ENCODE measurements around the gene CDC16.
"Not testable (repeated sequence)": the region's sequence is repeated elsewhere in the genome, so short reads cannot be mapped to it uniquely, and the experiment has no call there.

The CDC16 gene

GRCh38 chr13:114229506-114229905 lies 5.2 kb upstream of the CDC16 start:
- no peak for DNase-seq

DNA sequence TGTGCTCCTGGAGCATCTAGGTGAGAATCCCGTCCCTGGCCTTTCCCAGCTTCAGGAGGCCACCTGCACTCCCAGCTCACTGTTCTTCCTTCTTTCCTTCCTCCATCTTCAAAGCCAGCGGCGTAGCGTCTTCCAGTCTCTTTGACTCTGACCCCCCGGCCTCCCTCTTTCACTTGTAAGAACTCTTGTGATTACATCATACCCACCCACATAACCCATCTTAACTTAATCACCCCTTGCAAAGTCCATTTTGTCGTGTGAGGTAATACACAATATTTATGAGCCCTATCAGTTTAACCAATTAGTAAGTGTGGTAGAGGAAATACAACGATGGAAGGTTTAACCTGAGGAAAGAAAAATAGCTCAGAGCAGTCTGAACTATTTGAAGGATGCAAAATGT lies 4.6 kb upstream of the CDC16 start:
- DNase-seq: no peak

GRCh38 chr13:114230575-114230974 lies 4.1 kb upstream of the CDC16 start:
- no peak for DNase-seq

GRCh38 chr13:114231886-114232285 lies 2.8 kb upstream of the CDC16 start:
- no peak for DNase-seq

DNA sequence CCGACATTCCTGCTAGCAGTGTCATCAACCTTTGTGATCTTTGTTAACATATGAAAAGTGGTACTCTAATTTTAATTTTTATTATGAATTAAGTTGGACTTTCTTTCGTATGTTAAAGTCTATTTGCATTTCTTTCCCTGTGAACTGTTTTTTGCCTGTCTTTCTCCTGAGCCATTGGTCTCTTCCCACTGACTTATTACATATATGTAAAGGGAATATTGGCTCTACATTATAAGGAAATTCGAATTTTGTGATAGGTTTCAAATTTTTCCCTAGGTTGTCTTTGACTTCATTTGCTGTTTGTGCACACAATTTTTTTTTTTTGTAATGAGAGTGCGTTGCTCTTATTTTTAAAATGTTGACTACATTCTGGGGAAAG lies 442 bp upstream of the CDC16 start:
- DNase-seq: no peak

DNA sequence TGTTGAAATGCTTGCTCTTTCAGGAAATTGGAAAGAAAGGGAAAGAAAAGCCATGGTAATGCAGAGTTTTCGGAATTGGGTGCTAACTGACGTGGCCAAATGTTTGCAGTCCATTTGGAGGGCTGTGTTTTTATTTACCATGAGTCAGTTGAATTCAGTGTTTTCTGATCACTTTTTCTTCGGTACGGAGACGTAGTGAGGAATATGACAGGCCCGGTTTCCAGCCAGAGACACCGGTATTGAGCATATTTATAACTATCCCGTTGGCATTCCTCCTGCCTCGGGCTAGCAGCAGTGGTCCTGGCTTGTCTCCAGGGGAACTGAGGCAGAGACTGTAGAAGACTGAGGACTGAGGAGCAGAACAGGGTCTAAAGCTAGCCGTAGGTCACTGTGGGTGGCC lies 1.0 kb downstream of the CDC16 start:
- no peak for DNase-seq

- no peak for DNase-seq
These were observed 1.5 kb downstream of the CDC16 start for GRCh38 chr13:114236227-114236626.

- no peak for DNase-seq
These were observed 2.9 kb downstream of the CDC16 start for GRCh38 chr13:114237415-114238112.

DNA sequence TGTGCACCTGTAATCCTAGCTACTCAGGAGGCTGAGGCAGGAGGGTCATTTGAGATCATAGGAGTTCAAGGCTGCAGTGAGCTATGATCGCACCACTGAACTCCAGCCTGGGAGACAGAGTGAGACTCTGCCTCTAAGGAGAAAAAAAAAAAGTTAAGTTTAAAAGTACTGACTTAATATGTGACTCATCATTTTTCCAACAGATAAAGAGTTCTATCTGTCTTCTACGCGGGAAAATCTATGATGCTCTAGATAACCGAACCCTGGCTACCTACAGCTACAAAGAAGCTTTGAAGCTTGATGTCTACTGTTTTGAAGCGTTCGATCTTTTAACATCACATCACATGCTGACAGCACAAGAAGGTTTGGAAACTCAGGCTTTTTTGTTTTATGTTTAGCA lies 7.2 kb downstream of the CDC16 start:
- no peak for DNase-seq

- no peak for DNase-seq
These were observed 9.3 kb downstream of the CDC16 start for GRCh38 chr13:114243971-114244370.

GRCh38 chr13:114244637-114245036 lies 9.9 kb downstream of the CDC16 start:
- DNase-seq: no peak

- DNase-seq: no peak
These were observed 13.3 kb downstream of the CDC16 start for GRCh38 chr13:114248011-114248410.

GRCh38 chr13:114249077-114249476 lies 14.4 kb downstream of the CDC16 start:
- no peak for DNase-seq

- DNase-seq: not testable (repeated sequence)
These were observed 17.1 kb downstream of the CDC16 start for GRCh38 chr13:114251639-114252440.

DNA sequence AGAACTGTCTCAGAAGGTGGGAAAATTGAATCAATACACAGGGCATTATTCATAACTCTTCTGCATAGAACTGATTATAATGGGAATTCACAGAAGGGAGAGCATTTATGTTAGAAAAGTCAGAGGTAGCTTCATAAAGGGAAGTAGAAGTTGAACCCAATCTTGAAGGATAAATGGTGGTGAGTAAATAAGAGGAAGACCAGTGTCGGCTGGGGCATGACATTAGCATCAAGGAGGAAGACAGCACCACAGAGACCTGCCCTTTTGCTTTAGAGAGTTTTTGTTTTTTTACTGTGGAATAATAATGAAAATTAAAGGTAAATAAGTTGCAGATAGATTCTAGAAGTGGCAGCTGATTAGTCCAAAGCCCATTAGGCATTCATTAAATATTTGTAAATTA lies 21.9 kb downstream of the CDC16 start:
- no peak for DNase-seq

- DNase-seq: no peak
These were observed 22.3 kb downstream of the CDC16 start for GRCh38 chr13:114257014-114257413.

DNA sequence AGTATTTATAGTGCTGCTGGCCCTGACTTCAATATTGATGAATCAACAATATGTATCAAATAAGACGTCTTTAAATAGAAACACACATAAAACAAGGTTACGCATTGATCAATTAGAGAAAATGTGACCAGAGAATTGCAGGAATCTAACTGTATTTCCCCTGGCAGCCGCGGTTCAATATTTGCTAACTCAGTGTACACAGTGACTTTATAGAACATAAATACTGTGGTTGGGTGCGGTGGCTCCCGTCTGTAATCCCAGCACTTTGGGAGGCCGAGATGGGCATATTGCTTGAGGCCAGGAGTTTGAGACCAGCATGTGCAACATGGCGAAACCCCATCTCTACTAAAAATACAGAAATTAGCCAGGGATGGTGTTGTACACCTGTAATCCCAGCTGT lies 23.9 kb downstream of the CDC16 start:
- DNase-seq: no peak

DNA sequence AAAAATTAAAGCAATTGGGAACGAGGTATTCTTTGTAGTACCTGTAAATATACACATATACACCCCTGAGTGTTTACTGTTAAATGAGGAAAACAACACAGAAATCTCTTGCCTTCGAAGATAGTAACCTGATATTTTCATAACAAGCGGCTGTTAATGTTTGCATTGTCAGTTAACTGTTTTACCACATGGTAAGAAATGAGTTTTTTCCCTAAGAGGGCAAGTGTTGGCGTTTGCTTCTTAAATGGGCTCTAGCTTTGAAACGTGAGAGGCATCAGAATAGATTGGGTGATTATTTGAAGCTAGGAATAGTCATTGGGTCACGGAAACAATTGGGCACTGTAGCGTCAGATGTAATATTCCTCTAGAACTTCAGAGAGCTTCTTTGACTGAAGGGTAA lies 24.7 kb downstream of the CDC16 start:
- no peak for DNase-seq

- DNase-seq: no peak
These were observed 25.3 kb downstream of the CDC16 start for GRCh38 chr13:114259974-114260373.

DNA sequence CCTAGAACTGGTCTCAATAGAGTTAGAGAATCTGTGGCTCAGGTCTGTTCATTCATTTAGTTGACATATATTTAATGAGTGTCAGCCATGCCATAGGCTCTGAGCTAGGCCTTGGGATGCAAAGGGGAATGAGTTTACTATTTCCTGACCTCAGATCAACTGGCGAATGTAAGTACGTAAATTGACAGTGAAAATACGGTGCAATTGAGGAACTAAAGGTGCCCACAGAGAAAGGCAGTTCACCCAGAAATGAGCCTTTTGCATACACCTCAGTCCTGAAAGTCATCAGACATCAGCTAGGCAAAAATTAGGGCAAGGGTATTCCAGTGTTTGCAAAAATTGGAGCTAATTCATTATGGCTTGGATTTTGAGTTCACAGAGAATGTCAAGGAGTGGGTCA lies 26.1 kb downstream of the CDC16 start:
- no peak for DNase-seq

DNA sequence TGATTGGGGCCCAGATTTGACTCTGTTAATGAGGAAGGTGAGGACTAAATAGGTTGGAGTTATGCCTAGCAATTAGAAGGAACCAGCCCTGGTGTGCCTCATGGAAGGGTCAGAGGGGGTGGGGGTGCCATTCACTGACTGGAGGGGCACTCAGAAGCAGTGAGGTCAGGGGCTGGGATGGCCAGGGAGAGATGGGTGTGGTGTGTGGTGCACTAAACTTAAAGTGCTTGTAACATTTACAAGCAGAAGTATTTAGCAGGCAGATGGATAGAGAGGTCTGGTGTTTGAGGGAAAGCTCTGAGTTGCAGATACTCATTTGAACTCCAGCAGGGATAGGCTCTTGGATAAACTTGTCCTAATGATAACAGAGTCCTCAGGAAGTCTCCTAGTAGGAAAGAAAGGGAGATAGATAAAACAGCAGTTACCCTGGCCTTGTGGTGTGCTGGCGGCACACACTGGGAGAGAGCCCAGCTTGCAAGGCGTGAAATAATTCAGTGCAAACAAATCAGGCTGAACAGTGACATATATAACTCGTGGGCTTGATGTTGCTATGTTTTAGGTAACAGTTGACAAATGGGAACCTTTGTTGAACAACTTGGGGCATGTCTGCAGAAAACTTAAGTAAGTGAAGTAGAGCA lies 26.8 kb downstream of the CDC16 start:
- DNase-seq: no peak

DNA sequence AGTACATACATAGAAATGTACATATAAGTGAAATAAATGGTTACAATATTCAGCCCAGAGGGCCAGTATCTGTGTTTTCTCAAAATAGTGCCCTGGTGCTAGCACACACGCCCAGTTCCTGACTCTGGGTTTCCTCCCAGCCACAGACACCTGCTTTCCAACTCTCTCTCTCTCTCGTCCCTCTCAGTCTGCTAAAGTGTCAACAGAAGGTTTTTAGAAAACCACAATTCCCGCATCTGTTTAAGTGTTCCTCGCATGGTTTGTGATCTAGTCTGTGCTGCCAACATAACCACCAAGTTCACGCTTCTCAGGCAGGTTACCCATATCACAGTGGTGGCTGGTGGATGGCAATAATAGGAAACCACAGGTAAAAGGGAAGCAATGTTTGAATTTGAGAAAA lies 28.9 kb downstream of the CDC16 start:
- DNase-seq: no peak

DNA sequence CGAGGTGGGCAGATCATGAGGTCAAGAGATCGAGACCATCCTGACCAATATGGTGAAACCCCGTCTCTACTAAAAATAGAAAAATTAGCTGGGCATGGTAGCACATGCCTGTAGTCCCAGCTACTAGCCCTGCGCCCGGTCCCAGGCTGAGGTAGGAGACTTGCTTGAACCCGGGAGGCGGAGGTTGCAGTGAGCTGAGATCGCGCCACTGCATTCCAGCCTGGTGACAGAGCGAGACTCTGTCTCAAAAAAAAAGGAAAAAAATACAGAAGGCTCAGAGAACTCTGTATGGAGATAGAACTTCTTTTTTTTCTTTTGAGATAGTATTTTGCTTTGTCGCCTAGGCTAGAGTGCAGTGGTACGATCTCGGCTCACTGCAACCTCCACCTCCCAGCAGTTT lies 29.6 kb downstream of the CDC16 start:
- DNase-seq: not testable (repeated sequence)
